Activated CD8-positive, alpha-beta memory T cell treated with anti-CD3 and anti-CD28 coated beads, Interleukin-2, amount 50 U/mL, for 1 hour (primary cell): Measurements from ENCODE around the gene DEPP1.

Source experiments
- DNase-seq: peaks from one replicate; pipeline ENCODE4 v3.0.0-alpha.2; 2020; ENCODE audit errors: extremely low read depth

DEPP1 gene

GRCh38 chr10:44954962-44955361 is 23.6 kb downstream of the DEPP1 start:
- DNase-seq = no peak

DNA sequence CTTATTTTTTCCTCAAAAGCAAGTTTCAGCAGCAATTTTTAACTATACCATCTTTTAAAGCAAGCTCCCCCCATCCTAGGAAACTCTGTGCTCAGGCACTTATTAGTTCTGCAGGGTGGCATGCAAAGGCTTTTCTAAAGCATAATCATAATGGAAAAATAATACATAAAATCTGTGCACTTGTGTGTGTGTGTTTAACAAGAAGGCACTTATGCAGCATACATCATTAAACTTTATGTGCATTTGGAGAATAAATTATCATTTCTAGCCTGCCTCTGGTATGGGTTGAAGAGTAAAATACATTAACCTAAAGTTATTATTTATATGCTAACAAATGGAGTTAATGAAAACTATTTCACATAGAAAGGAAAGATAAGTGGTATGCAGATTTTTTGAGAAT is 24.6 kb downstream of the DEPP1 start:
- no peak for DNase-seq

GRCh38 chr10:44952779-44953231 is 25.8 kb downstream of the DEPP1 start:
- no peak for DNase-seq

- DNase-seq = no peak
Measured at GRCh38 chr10:44951576-44952226, 26.9 kb downstream of the DEPP1 start.

- DNase-seq = no peak
Measured at GRCh38 chr10:44950326-44951225, 28.0 kb downstream of the DEPP1 start.

- DNase-seq = no peak
Measured at GRCh38 chr10:44949915-44950314, 28.7 kb downstream of the DEPP1 start.

DNA sequence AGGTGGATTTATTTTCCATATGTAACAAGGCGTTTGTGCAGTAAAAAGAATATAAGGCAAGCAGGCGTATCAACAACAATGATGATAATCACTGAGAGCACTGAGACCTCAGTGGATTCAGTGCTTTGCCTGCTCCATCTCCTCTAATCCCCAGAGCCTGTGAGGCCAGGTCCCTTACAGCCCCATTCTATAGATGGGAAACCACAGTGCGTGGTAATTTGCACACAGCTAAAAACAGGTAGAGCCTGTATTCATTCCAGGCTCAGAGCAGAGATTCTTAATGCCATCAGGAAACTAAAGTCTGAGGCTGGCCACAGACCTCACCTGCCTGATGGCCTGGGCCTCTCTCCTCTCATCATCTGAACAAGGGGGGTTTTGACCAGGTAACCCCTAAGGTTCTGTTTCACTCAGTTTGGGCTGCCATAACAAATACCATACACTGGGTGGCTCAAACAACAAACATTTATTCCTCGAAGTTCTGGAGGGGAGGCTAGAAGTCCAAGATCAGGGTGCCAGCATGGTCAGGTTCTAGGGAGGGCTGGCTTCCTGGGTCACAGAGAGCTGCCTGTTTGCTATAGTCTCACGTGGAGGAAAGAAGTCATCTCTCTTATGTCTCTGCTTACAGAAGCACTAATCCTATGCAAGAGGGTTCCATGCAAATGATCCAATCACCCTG is 29.3 kb downstream of the DEPP1 start:
- DNase-seq = no peak

DNA sequence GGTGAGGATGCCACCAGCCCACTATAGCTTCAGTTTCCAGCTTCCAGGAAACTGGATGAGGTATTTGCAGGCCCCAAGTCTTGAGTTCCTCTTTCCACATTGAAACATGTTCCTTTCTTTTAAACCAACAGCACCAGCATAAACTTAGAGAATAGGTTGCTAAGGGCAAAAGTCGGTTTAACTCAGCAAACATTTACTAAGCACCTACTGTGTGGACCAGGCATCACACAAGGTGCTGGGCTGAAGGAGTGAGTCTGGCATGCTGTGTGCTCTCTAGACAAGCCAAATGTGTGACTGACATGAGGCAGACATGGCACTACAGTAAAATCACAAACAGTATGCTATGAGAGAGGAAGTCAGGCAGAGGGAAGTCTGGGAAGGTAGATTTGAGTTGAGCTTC is 30.0 kb downstream of the DEPP1 start:
- no peak for DNase-seq

DNA sequence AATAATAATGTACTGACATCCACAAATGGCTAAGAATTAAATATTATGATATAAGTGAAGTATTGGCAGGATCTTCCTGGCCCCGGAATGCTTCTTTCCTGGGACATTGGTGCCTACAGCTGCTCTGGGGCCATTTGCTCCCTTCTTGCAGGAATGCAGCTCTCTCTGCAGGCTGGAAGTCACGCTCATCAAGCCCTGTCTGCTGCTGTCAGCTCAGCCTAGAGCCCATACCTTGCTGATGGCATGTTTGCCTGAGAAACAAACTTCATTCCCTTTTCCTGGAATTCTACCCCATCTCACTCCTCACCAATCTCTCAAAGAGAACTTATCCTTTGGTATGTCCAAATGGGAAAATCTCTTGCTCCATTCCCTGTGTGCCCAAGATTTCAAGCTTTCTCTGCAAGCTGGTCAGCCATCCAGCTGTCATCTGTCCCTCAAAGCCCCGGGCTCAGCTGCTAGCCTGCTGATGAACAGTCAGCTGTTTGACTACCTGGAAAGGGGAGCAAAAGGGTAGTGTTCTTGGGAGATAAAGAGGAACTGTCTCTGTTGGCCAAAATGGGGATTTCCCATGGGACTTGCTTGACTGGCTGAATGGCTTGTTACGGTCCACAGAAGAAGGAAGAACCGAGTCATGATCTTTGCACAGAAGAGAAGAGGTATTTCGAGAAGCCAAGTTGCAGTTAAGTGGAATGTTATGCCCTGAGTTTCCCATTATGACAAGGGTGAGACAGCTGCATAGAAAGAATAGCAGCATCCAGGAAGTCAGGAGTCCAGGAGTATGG is 31.0 kb downstream of the DEPP1 start:
- DNase-seq = no peak

- no peak for DNase-seq
Measured at GRCh38 chr10:44946205-44946604, 32.4 kb downstream of the DEPP1 start.

DNA sequence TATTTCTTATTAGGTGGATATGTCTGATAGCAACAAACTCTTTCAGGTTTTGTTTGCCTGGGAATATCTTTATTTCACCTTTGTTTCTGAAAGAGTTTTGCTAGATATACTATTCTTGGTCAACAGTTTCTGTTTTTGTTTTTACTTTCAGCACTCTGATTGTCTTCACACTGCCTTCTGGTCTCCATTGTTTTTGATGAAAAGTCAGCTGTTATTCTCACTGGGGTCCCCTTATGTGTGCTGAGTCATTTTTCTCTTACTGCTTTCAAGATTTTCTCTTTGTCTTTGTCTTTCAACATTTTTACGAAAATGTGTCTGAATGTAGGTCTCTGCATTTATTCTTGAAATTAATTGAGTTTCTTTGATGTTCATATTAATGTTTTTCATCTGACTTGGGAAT is 34.3 kb downstream of the DEPP1 start:
- DNase-seq = no peak

- DNase-seq = no peak
Measured at GRCh38 chr10:44939691-44940401, 38.8 kb downstream of the DEPP1 start.

GRCh38 chr10:44938956-44939355 is 39.7 kb downstream of the DEPP1 start:
- DNase-seq = no peak

GRCh38 chr10:44937196-44938005 is 41.2 kb downstream of the DEPP1 start:
- no peak for DNase-seq

DNA sequence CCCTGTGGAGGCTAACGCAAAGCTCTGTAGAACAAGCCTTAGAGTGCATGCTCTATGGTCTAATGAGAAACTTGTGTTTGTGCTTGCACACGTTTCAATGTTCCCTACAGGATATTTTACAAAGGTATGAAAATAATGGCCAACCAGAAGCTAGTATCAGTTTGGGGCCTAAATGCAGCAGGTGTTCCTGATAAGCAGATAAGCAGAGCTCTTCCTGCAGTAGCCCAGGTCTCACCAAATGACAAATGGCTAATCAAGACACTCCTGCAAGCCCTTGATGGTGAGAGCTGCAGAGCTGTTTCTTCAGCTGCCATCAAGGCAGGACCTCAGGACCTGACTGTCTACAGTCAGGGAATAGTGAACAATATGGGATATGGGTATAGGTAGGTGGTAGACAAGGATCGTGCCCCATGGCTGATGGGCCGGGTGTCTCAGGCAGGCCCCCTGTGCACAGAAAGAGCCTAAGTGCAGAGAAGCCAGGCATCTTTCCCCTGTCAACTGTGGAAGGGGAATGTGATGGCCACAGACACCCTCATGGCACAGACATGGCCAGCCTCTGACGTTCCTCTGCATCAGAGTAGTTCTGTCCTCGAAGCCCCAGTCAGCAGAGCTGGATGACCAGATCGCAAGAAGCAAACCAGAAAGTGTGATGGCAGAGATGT is 42.2 kb downstream of the DEPP1 start:
- no peak for DNase-seq

DNA sequence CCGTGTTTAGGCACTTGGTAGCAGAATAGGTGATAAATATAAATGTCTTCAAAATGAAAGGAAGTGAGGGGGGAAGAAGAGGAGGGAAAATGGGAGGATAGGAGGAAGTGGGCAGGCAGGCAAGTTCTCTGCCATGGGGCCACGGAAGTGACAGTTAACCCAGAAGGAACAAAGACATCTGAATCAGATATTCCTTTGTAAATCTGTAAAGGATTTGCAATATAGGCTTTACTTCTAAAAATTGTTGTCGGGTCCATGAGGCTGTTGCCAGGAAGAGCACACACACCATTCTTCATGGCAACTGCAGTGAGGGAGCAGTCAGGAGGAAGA is 42.7 kb downstream of the DEPP1 start:
- DNase-seq = no peak

DNA sequence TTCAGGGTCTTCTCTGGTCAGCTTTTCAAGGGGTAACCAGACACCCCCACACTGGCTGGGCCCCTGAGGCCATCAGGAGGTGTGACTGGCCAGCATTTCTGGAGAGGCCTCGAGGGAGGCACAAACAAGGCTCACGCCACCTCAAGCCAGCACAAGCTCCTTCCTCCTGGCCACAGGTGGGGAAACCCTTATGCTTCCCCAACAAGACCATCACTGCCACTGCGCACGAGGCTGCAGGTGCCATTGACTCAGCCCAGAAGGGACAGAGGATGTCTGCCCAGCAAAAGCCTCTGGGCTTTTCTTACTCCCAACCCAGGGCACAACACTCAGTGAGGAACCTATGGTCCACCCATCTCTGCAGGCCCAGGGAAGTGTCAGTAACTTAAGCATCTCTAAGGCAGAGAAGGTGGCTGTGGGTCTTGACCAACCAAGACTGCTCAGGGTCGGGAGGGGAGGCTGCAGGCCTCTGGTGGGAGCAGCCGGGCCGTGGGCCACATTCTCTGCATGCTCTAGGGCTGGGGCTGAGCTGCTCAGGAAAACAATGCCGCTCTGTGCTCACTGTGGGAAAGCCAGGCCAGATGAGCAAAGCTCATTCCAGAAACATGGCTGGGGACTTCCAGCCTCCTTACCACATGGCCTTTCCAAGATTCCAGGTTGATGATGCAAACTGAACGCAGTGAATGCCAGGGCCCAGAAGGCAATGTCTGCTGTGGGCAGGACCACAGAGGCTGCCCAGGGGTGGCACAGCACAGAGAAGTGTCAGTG is 43.2 kb downstream of the DEPP1 start:
- no peak for DNase-seq

DNA sequence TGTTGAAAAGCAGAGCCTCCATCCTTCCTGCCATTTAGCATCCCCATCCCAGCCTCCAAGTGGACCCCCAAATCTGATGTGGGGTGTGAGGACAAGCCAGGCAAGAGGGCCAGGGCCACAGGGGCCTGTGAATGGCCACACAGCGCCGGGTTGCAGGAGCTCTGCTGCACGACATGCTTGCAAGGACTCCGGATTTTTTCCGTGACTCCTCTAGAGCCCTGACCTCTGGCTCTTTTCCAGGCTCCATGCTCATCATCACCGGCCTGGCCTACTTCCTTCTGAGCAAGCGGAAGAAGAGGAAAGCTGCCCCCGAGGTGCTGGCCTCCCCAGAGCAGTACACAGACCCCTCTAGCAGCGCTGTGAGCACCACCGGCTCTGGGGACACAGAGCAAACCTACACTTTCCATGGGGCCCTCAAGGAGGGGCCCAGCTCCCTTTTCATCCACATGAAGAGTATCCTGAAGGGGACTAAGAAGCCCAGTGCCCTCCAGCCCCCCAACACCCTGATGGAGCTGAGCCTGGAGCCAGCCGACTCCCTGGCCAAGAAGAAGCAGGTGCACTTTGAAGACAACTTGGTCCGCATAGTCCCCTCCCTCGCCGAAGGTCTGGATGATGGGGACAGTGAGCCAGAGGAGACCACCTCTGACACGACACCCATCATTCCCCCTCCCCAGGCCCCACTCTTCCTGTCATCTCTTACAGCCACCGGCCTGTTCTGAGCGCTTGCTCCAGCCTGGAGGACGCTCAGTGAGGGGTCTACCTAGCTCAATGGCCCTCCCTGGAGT is 44.0 kb downstream of the DEPP1 start:
- DNase-seq = no peak
